ENCODE results near the gene CCDC57. TPM values are rescaled to one million over a fixed set of nuclear protein-coding genes. Genes with fewer than 3 reads are reported as not detected.
"Not testable (repeated sequence)": the region's sequence is repeated elsewhere in the genome, so short reads cannot be mapped to it uniquely, and the experiment has no call there.

The CCDC57 gene
- total RNA-seq, 2 donors from 2014 or later, result 76.9 to 78.8 TPM

DNA sequence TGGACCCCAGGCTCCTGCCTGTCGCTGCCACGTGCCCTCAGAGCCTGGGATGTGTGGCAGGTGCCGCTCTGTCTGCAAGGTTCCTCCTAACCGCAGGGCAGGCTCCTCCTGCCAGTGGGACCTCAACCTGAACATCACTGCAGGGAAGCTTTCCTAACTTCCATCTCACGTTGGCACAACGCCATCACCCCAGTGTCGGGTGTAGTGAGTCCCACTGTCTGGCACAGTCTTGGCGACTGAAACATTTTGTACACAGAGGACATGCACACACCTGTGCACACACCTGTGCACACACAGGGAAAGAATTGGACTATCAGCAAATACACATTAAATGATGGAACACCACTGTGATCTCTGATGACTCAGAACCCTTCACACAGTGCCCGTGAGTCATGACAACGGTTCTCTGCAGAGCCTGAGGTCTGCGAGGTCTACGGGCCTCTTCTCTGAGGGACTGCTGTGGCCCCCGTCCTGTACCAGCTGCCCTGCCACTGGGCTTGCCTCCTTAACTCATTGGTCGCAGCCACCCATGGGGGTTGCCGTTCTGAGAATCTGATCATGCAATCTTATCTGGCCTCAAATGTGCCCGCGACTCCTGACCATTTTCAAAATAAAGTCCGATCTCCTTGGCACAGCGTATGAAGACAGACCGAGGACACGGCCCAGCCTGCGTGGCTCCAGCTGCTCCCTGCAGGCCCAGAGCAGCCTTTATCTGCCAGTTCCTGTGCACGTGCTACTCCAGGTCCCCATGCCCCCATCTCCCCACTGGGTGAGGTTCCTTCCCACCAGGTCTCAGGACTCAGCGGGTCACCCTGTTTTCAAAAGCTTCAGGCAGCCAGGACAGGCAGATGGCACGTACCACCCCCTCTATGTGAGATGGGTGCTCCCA, 7.6 kb downstream of the CCDC57 start:
- DNase-seq, result peak; percentile 67 to 84
- Mint-ChIP-seq H3K4me1 (ENCODE audit: low read depth) (peaks cover 69% of the 10 kb centered on the region), H3K4me3 (peak overlapping the region; percentile 75 to 89)

DNA sequence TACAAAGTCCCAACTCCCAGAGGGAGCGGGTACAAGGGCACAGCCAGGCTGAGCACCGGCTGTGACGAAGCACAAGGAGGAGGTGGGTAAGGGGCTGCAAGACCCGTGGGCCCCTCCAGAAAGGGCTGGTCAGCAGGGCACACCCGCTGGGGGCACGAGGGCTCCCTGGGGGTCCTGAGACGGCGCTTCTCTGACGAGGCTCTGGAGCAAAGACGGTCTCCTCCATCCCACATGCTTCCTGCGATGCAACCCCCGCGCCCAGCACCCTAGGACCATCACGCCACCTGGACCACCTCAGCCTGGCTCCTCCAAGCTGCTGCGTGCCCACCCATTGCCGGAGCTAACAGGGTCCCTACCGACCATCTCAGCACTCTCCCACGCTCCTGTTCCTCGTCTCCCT, 8.7 kb downstream of the CCDC57 start:
- ATAC-seq (replicated peaks in 1 of 2) (no peak), DNase-seq (no peak)
- no peaks in the 10 kb centered on the region for H3K27me3 Mint-ChIP-seq (ENCODE audit: low read depth)
- H3K36me3 Mint-ChIP-seq (ENCODE audit: insufficient read depth in 2 of 2), result peaks cover 0 to 7% of the 10 kb centered on the region in 2 donors
- H3K27ac Mint-ChIP-seq, result no peak overlapping the region
- peaks cover 75% of the 10 kb centered on the region for H3K4me1 Mint-ChIP-seq (ENCODE audit: low read depth)
- peak overlapping the region in 1 of 2 donors; percentile 34 for H3K4me3 Mint-ChIP-seq
- H3K9me3 Mint-ChIP-seq, result no peaks in the 10 kb centered on the region

More for the DNA sequence above, 7.6 kb downstream of the CCDC57 start:
- H3K27ac Mint-ChIP-seq, result peak overlapping the region; percentile 49
- peaks cover 0 to 6% of the 10 kb centered on the region in 2 donors for H3K36me3 Mint-ChIP-seq (ENCODE audit: insufficient read depth in 2 of 2)
- no peaks in the 10 kb centered on the region for H3K9me3 Mint-ChIP-seq
- ATAC-seq (replicated peaks in 1 of 2), result peak; percentile 84 to 85
- no peaks in the 10 kb centered on the region for H3K27me3 Mint-ChIP-seq (ENCODE audit: low read depth)

DNA sequence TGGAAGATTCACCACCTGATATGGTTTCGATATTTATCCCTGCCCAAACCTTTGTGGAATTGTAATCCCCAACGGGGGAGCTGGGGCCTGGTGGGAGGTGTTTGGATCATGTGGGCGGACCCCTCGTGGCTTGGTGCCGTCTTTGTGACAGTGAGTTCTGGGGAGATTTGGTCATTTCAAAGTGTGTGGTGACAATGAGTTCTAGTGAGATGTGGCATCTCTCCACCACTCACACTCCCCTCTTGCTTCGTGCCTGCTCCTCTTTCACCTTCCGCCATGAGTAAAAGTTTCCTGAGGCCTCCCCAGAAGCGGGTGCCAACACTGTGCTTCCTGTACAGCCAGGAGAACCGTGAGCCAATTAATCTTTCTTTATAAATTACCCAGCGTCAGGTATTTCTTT, 9.7 kb downstream of the CCDC57 start:
- H3K4me3 Mint-ChIP-seq, result peak overlapping the region; percentile 41 to 46
- peak; percentile 15 to 56 for DNase-seq

DNA sequence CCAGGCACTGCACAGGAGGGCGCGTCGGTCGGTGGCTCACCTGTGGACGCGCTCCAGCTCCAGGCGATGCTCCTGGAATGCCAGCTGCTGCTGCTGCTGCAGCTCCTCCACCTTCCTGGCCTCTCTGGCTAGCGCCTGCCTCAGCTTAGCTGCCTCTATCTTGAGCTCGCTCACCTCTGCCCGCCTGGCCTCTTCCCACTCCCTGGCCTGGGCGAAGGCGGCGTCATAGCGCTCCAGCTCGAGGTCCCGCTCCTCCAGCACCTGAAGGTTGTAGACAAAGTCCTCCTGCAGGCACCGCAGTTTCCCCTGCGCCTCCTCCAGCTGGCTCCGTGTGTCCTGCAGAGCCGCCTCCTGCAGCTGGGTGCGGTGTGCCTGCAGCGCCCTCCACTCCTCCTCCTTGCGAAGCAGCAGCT, 11.1 kb downstream of the CCDC57 start:
- H3K36me3 Mint-ChIP-seq (ENCODE audit: insufficient read depth in 2 of 2), result peaks cover under 1 to 9% of the 10 kb centered on the region in 2 donors
- no peaks in the 10 kb centered on the region for H3K27me3 Mint-ChIP-seq (ENCODE audit: low read depth)
- no peaks in the 10 kb centered on the region for H3K9me3 Mint-ChIP-seq
- H3K27ac Mint-ChIP-seq, result no peak overlapping the region
- H3K4me3 Mint-ChIP-seq, result peak overlapping the region; percentile 25 to 43
- ATAC-seq (replicated peaks in 1 of 2) (no peak), DNase-seq (no peak)
- H3K4me1 Mint-ChIP-seq (ENCODE audit: low read depth), result peaks cover 82% of the 10 kb centered on the region

More for the DNA sequence above, 9.7 kb downstream of the CCDC57 start:
- Mint-ChIP-seq H3K36me3 (ENCODE audit: insufficient read depth in 2 of 2) (peaks cover 0 to 10% of the 10 kb centered on the region in 2 donors), H3K27me3 (ENCODE audit: low read depth) (no peaks in the 10 kb centered on the region), H3K9me3 (no peaks in the 10 kb centered on the region), H3K27ac (peak overlapping the region; percentile 68), H3K4me1 (ENCODE audit: low read depth) (peaks cover 84% of the 10 kb centered on the region)
- ATAC-seq (replicated peaks in 1 of 2), result peak in 1 of 2 donors; percentile 5

DNA sequence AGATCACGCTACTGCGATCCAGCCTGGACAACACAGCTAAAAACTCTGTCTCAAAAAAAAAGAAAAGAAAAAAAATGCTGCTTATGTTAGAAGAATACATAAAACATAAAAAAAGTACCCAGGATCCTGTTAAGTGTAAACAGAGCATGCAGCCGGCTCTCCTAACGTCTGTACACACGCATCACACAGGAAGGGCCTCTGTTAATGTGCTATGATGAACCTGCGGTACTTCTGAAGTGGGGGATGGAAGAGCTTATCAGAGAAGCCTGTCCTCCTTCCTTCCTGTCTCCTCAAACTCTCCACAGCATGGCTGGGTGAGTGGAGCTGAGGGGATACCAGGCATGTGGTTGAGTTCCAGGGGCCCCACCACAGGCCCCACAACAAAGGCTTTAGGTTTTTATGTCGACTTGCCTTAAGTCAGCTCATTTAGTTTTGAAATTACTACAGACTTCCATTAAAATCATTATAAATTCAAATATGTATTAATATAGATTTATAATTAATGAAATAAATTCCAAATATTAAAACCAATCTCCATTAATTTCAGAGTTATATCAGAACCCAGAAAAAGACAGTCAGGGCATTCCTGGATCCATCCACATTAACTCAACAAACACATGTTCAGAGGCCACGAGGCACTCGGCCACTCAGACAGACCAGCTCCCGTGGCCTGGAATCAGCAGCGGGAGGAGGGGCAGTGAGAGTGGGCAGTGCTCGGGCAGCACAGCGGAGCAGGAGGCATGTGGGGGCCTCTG, 11.7 kb downstream of the CCDC57 start:
- peaks cover 76% of the 10 kb centered on the region for H3K4me1 Mint-ChIP-seq (ENCODE audit: low read depth)
- H3K4me3 Mint-ChIP-seq, result peak overlapping the region; percentile 51 to 72
- peak overlapping the region; percentile 66 for H3K27ac Mint-ChIP-seq
- no peaks in the 10 kb centered on the region for H3K27me3 Mint-ChIP-seq (ENCODE audit: low read depth)
- H3K9me3 Mint-ChIP-seq, result no peaks in the 10 kb centered on the region
- DNase-seq, result peak; percentile 68 to 82
- ATAC-seq (replicated peaks in 1 of 2), result peak; percentile 79 to 83
- peaks cover 2 to 11% of the 10 kb centered on the region in 2 donors for H3K36me3 Mint-ChIP-seq (ENCODE audit: insufficient read depth in 2 of 2)

DNA sequence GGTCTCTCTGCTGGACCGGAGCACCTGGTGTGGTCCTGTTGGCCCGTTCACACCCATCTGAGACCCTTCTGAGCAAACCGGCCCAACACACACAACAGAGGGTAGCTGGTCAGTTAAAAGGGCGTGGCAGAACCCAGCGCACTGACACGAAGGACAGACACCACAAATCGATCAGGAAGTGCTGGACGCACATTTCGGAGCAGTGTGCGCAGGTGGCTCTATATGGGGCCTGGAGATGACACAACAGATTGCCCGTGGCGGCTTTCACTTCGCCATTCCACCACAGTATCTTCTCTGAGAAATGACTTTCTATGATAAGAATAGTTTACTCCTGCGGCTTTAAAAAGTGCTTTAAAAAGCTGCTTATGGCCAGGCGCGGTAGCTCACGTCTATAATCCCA, 12.5 kb downstream of the CCDC57 start:
- Mint-ChIP-seq H3K9me3 (no peaks in the 10 kb centered on the region), H3K4me1 (ENCODE audit: low read depth) (peaks cover 74% of the 10 kb centered on the region), H3K4me3 (peak overlapping the region; percentile 51 to 72), H3K27ac (peak overlapping the region; percentile 66), H3K27me3 (ENCODE audit: low read depth) (no peaks in the 10 kb centered on the region), H3K36me3 (ENCODE audit: insufficient read depth in 2 of 2) (peaks cover 2 to 11% of the 10 kb centered on the region in 2 donors)
- no peak for DNase-seq
- ATAC-seq (replicated peaks in 1 of 2), result no peak

DNA sequence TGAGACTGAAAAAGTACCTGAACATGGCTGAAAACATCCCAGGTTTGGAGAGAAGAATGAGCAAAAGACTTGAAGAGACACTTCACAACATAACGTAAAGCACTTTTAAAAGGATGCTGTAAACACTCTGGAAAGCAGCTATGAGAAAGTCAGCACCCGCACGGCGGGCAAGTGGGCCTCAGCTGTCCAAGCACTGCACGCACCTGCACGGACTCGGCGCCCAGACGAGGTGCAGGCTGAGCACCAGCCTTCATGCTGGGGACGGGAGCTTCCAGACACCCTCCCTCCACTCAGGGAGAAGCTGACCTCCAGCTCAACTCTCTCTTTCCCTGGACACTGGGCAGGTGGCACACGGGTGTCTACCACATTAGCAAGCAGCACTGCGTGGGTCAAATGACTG, 13.1 kb downstream of the CCDC57 start:
- peaks cover 68% of the 10 kb centered on the region for H3K4me1 Mint-ChIP-seq (ENCODE audit: low read depth)
- no peak for DNase-seq
- H3K27ac Mint-ChIP-seq, result no peak overlapping the region
- peak overlapping the region in 1 of 2 donors; percentile 22 for H3K4me3 Mint-ChIP-seq
- no peaks in the 10 kb centered on the region for H3K27me3 Mint-ChIP-seq (ENCODE audit: low read depth)
- no peaks in the 10 kb centered on the region for H3K9me3 Mint-ChIP-seq
- ATAC-seq (replicated peaks in 1 of 2), result no peak
- peaks cover 2 to 11% of the 10 kb centered on the region in 2 donors for H3K36me3 Mint-ChIP-seq (ENCODE audit: insufficient read depth in 2 of 2)

DNA sequence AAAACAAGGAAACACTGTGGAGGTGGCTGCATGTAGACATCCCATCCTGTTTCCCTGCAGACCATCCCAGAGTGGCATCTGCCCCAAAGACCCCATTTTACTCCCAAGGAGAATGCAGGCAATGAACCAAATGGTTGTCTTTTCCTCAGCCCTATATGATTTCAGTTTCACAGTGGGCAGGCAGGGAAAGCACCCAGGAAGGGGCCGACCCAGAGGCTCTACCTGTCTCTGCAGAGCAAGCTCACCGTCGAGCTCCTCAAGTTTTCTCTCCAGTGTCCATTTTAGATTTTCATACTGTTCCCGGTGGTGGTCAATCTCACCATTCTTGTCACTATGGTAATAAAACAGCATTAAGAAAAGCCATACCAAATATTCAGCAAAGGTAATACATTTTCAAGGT, 14.6 kb downstream of the CCDC57 start:
- Mint-ChIP-seq H3K36me3 (ENCODE audit: insufficient read depth in 2 of 2) (peaks cover 3 to 17% of the 10 kb centered on the region in 2 donors), H3K4me1 (ENCODE audit: low read depth) (peaks cover 57% of the 10 kb centered on the region), H3K4me3 (peak overlapping the region; percentile 33 to 73), H3K27ac (no peak overlapping the region), H3K9me3 (no peaks in the 10 kb centered on the region), H3K27me3 (ENCODE audit: low read depth) (no peaks in the 10 kb centered on the region)
- no peak for ATAC-seq (replicated peaks in 1 of 2)
- peak; percentile 23 to 37 for DNase-seq

DNA sequence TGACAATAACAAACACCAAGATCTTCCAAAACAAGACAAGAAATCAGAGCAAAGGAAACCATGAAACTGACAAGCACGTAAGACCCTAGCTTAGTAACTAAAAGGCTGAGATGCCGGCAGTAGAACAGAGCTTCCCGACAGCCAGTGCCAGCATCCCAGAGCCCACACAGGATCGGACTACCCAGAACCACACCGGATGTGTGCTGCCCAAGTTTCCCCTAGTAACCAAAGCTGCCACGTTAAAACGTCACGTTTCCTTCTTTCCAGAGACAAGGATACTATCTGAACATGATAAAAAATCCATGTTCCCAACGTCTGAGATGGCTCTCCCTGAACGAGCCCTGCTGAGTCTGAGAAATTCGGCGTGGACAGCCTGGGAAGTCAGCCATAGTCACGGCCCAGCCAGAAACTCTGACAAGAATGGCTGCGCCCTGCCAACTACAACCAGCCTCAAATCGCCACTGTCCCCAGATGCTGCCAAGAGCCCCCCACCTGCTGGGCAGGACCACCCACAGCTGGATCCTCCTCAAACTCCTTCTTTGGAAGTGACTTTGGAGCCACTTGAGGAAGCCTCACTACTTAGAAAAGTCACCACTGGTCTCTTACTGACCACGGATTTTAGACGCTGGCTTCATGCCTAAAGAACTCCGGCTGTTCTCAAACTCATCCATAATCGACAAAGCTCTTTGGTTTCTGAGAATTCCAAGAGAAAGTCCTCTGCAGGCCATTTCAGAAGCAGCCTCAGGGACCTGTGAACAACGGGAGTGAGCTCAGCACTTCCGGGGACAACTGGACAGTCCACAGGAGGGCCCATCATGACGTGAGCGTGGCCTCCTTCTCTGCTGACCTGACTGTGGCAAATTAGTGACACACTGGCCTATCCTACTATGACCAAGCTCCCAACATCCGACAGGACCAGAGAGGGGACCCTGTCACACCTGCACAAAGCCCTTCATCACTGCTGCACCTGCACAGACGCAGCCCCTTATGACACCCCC, 16.7 kb downstream of the CCDC57 start:
- Mint-ChIP-seq H3K4me3 (no peak overlapping the region), H3K27me3 (ENCODE audit: low read depth) (no peaks in the 10 kb centered on the region), H3K9me3 (no peaks in the 10 kb centered on the region), H3K36me3 (ENCODE audit: insufficient read depth in 2 of 2) (peaks cover 3 to 19% of the 10 kb centered on the region in 2 donors), H3K27ac (no peak overlapping the region), H3K4me1 (ENCODE audit: low read depth) (peaks cover 38% of the 10 kb centered on the region)
- DNase-seq (no peak), ATAC-seq (replicated peaks in 1 of 2) (no peak)

DNA sequence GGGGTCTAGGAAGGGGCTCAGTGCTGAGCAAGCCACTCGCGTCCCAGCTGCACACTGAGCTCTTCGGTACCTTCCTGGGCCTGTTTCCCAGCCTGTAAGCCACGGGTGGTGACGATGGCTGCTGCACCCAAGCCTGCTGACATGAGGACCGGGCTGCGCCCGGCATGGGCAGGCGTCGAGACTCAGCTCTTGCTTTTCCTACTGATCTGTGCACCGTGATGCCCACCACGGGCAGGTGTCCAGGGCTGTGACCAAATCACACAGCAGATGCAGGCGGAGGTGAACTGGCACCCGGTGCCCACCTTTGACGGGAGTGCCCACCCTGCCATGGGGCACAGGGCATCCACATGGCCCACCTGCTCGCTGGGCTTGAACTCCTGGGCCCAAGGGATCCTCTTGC, 17.9 kb downstream of the CCDC57 start:
- Mint-ChIP-seq H3K27me3 (ENCODE audit: low read depth) (no peaks in the 10 kb centered on the region), H3K36me3 (ENCODE audit: insufficient read depth in 2 of 2) (peaks cover 3 to 17% of the 10 kb centered on the region in 2 donors), H3K27ac (no peak overlapping the region), H3K9me3 (no peaks in the 10 kb centered on the region), H3K4me3 (no peak overlapping the region), H3K4me1 (ENCODE audit: low read depth) (peaks cover 26% of the 10 kb centered on the region)
- no peak for ATAC-seq (replicated peaks in 1 of 2)
- no peak for DNase-seq

DNA sequence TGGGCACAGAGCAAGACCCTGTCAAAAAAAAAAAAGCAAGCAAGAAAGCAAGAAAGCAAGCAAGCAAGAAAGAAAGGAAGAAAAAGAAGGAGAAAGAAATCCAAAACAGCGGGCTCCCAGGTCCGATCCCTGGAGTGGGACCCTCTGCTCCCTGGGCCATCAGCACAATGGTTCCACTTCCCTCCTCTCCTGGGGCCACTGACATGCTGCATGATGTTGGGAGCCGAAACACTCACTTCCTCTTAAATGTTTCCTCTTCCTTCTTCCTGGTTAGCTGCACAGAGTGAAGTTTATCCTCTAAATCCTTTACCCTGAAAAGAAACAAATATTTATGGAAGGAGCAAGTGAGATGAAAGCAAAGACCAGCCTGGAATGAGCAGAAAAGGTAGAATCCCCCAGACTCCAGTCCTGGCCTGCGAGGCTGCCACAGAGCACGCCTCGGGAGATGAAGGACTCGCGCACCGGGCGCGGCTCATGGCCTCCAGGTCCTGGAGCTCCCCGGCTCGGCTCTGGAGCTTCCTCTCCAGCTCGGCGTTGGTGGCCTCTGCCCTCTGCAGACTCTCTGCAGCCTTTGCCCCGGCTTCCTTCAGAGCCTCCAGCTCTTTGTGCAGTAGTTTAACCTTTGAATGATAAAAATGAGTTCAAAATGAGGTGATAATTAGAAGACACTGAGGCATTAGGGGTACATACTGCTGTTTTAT, 19.0 kb downstream of the CCDC57 start:
- no peak overlapping the region for H3K27ac Mint-ChIP-seq
- no peak overlapping the region for H3K4me3 Mint-ChIP-seq
- no peaks in the 10 kb centered on the region for H3K9me3 Mint-ChIP-seq
- peaks cover 16% of the 10 kb centered on the region for H3K4me1 Mint-ChIP-seq (ENCODE audit: low read depth)
- no peaks in the 10 kb centered on the region for H3K27me3 Mint-ChIP-seq (ENCODE audit: low read depth)
- ATAC-seq (replicated peaks in 1 of 2) (no peak), DNase-seq (no peak)
- peaks cover 3 to 17% of the 10 kb centered on the region in 2 donors for H3K36me3 Mint-ChIP-seq (ENCODE audit: insufficient read depth in 2 of 2)

DNA sequence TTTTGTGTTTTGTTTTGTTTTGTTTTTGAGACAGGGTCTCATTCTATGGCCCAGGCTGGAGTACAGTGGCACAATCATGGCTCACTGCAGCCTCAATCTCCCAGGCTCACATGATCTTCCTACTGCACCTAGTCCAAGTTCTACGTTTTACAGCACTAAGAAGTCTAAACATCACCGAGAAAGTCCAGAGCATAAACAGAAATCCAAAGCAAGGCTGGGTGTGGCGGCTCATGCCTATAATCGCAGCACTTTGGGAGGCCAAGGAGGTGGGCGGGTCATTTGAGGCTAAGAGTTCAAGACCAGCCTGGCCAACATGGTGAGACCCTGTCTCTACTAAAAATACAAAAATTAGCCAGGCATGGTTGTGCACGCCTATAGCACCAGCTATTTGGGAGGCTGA, 19.6 kb downstream of the CCDC57 start:
- H3K27ac Mint-ChIP-seq; H3K4me1 Mint-ChIP-seq (ENCODE audit: low read depth); H3K4me3 Mint-ChIP-seq; H3K27me3 Mint-ChIP-seq (ENCODE audit: low read depth); DNase-seq; H3K9me3 Mint-ChIP-seq; ATAC-seq (replicated peaks in 1 of 2): not testable (repeated sequence)
- H3K36me3 Mint-ChIP-seq (ENCODE audit: insufficient read depth in 2 of 2), result peaks cover 3 to 15% of the 10 kb centered on the region in 2 donors
